CD4-positive, alpha-beta T cell treated with Interleukin-6 for 4 hours (primary cell): ENCODE results near the gene CDON.
"Not testable (repeated sequence)": the region's sequence is repeated elsewhere in the genome, so short reads cannot be mapped to it uniquely, and the experiment has no call there.

ENCODE experiments used
- DNase-seq: peaks from one replicate; pipeline ENCODE4 v3.0.0-alpha.2; 2020; ENCODE audit warnings: mixed read lengths

The CDON gene

GRCh38 chr11:125987066-125987641 is 75.5 kb downstream of the CDON start:
- no peak for DNase-seq

GRCh38 chr11:125985956-125986355 is 76.7 kb downstream of the CDON start:
- not testable (repeated sequence) for DNase-seq

GRCh38 chr11:125982348-125982730 is 80.3 kb downstream of the CDON start:
- no peak for DNase-seq

GRCh38 chr11:125980436-125980835 is 82.2 kb downstream of the CDON start:
- no peak for DNase-seq

- no peak for DNase-seq
Measured at GRCh38 chr11:125979511-125979910, 83.2 kb downstream of the CDON start.

GRCh38 chr11:125978778-125979407 is 83.8 kb downstream of the CDON start:
- DNase-seq = no peak

GRCh38 chr11:125978181-125978716 is 84.4 kb downstream of the CDON start:
- DNase-seq = no peak

- DNase-seq = no peak
Measured at GRCh38 chr11:125977333-125977732, 85.3 kb downstream of the CDON start.

- no peak for DNase-seq
Measured at GRCh38 chr11:125976156-125976555, 86.5 kb downstream of the CDON start.

GRCh38 chr11:125975634-125976033 is 87.0 kb downstream of the CDON start:
- DNase-seq = no peak

- no peak for DNase-seq
Measured at GRCh38 chr11:125974284-125974683, 88.4 kb downstream of the CDON start.

- DNase-seq = no peak
Measured at GRCh38 chr11:125971618-125972017, 91.0 kb downstream of the CDON start.

- DNase-seq = no peak
Measured at GRCh38 chr11:125968354-125968753, 94.3 kb downstream of the CDON start.

- no peak for DNase-seq
Measured at GRCh38 chr11:125967515-125967914, 95.2 kb downstream of the CDON start.

GRCh38 chr11:125960771-125961170 is 101.9 kb downstream of the CDON start:
- DNase-seq = no peak

- DNase-seq = no peak
Measured at GRCh38 chr11:125959931-125960330, 102.7 kb downstream of the CDON start.

- no peak for DNase-seq
Measured at GRCh38 chr11:125959511-125959910, 103.2 kb downstream of the CDON start.

GRCh38 chr11:125958872-125959400 is 103.7 kb downstream of the CDON start:
- DNase-seq = no peak

- DNase-seq = no peak
Measured at GRCh38 chr11:125957618-125958332, 104.9 kb downstream of the CDON start.

GRCh38 chr11:125956391-125957134 is 106.1 kb downstream of the CDON start:
- DNase-seq = no peak

- no peak for DNase-seq
Measured at GRCh38 chr11:125955856-125956255, 106.8 kb downstream of the CDON start.

- no peak for DNase-seq
Measured at GRCh38 chr11:125954945-125955640, 107.6 kb downstream of the CDON start.
